Stimulated activated CD8-positive, alpha-beta memory T cell treated with anti-CD3 and anti-CD28 coated beads, Interleukin-12 subunit alpha, Interleukin-12 subunit beta, amount 100 ng/mL, for 1 hour (primary cell): Measurements from ENCODE around the gene DDX42.
A peak's percentile ranks its signal among the peaks of the same experiment; 100 is the strongest.
"Not testable (repeated sequence)": the region's sequence is repeated elsewhere in the genome, so short reads cannot be mapped to it uniquely, and the experiment has no call there.

Experiments
- DNase-seq: peaks from one replicate; pipeline ENCODE4 v3.0.0-alpha.2; 2020; ENCODE audit warnings: low read depth

Gene DDX42

DNA sequence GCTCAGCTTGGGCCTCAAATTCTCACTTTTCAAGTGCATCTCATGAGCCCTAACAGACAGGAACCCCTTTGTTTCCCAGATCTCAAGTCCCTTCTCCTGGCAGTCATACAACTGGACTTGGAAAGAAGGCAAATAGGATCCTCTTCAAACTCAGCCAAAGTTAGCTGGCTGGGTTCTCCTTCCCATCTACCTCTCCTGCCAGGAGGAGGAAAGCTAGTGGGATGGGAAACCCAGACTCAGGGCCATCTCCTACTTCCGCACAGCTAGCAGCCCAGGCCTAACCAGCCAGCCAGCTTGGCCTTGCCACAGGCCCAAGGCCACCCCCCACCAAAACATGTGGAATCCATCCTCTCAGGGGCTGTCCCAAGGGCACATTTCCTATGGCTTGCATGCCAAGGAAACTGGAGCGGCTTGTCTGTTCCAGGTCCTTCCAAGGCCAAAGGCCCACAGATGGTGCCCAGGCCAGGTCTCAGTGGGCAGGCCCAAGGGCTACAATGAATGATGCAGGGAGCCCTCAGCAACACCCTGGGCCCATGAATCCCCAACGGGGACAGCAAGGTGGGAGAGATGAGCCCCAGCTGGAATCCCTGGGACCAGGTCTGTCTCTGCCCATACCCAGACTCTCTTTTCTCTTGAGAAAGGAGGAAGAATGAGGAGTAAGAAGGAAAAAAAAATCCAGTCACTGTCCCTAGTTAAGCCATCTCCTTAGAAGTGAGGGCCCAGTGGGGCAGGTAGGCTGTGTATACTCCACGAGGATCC, 66.8 kb downstream of the DDX42 start:
- DNase-seq = no peak

DNA sequence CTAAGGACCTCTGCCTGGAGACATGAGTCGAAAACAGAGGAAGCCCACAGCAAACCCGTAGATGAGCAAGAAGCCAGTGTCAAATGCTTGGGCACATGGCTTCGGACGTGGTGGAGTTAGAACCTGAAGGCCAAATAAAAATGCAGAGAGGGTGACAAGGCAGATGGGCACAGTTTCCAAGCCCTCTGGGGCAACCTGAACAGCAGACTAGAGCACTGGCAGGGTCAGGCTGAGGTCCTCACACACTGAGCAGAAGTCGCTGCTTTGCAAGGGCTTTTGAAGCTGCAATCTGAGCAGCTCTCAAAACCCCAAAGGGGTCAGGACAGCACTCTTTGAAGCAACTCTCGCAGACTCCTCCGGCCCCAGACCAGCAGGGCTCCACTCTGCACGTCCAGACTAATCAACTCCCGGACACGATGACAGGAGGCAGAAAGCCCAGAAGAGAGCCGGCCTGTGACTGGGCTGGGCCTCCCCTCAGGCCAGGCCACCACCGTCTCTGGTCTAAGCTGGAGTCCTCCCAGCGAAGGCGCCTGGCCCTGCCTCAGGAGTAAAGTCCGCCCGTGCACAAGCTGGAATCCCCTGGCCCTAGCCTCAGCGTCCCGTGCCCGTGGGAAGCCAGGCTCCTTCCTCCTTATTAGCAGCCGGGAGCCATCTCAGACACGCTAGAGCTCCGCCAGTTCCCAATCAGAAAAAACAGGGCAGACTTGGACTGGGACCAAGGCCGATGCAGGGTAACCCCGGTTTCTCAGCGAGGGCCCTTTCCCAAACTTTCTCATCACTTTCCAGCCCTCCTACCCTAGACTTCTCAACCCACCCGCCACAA, 67.6 kb downstream of the DDX42 start:
- no peak for DNase-seq

DNA sequence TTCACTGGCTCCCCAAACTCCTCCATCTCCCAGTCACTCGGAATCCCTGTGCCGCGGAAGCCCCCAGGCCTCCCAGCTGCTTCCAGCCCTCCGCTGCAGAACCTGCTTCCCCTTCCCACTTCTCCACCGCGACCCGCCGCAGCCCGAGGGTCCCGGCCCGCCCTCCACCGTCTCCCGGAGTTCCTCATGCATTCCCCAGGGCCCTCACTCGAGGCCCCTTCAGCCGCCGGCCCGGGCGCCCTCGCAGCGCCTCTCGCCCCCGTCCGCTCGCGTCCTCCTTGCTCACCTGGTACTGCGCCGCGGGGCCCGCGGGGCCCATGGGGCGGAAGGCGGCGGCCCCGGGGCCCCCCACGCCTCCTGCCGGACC, 68.2 kb downstream of the DDX42 start:
- no peak for DNase-seq

DNA sequence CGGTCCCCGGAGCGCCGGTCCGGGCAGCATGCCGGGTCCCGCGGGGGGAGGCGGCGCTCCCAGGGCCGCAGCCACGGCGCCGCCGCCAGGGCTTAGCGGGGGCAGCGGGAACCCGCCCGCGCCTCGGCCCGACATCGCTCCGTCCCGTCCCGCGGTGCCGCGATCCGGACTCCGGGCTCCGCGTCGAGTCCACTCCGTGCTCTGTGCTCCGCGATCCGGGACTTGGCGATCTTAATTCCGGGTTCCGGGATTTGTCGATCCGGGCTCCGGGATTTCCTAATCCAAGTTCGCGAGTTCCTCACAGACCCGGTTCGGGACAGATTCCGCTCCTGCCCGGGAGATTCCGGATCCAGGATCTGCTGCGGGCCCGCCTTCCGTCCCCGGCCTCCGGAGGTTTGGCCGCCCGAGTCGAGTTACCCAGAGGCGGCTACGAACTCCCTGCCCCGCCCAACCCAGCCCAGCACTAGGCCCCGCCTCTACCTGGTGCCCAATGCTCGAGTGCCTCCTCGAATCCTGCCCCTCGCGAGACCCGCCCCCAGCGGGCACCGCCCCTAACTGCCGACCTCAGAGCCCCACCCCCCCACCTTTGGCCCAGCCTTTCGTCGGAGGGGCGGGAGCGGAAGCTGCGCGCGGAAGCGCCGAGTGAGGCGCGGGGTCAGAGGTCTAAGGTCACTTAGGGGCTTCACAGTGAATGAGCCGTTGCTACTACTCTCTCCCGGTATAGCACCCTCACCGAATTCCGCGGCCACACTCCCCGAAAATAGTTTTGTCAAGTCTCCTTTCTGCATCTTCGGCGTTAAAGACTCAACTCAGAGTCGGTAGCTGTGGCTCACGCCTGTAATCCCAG, 68.8 kb downstream of the DDX42 start, which contains the start of gene SMARCD2:
SMARCD2 (minus strand) TSS at position 146 of the 847 bp plus-strand sequence; CDS start at position 135, 11 bp downstream.
- peak; percentile 97 for DNase-seq

DNA sequence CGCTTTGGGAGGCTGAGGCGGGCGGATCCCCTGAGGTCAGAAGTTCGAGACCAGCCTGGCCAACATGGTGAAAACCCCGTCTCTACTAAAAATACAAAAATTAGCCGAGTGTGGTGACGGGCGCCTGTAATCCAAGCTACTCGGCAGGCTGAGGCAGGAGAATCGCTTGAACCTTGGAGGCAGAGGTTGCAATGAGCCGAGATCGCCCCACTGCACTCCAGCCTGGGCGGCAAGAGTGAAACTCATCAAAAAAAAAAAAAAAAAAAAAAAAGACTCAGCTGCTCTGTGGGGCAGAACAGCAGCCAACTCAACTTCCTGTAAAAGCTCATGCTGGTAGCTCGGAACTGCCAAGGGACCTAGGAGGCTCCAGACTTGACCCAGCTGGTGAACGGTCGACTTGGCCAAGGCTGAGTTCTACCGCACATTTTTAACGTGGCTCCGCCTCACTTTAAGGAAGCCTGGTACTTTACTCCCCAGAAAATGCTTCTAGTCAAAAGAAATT, 69.5 kb downstream of the DDX42 start:
- not testable (repeated sequence) for DNase-seq

DNA sequence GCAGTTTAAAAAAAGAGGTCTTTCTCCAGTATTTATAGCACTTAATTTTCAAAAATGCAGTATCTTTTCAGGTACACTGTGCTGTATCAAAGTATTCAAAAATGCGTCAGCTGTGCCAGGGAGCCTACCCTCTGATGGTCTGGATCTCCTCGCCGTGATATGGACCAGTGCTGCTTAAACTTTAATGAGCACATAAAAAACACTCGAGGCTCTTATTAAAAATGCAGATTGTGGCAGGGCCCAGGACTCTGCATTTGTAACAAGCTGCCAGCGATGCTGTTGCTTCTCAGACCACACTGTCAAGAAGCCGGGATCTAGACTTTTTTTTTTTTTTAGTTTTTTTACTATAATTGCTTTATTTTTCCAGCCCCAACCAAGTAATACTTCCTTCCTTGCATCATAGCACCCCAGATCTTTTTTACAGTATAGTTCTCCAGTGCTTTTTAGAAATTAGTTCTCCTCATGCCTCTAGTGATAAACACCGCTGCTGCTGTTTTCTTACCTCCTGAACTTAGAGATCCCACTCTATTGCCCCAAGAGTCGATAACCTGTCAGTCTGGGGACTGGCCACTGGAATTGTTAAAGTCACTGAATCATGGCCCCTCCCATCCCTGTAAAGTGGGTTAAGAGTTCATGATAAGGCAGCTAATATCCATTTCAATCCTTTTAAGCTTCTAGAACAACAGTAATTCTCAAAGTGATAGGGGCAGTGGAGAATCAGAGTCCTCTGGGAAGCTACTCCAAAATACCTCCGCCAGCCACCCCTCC, 70.1 kb downstream of the DDX42 start:
- no peak for DNase-seq

DNA sequence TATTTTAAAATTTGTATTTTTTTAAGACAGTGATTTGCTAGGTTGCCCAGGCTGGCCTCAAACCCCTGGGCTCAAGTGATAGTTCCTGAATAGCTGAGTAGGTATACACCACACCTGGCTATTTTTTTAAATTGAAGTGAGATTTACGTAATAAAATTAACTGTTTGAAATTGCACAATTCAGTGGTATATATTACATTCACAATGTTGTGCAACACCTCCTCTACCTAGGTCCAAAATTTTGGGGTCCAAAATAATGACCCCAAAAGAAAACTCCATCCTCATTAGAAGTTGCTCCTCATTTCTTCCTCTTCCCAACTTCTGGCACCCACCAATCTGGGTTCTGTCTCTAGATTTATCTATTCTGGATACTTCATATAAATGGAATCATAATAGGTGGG, 71.5 kb downstream of the DDX42 start:
- no peak for DNase-seq

- DNase-seq = no peak
Measured at GRCh38 chr17:63847525-63848249, 73.7 kb downstream of the DDX42 start.

DNA sequence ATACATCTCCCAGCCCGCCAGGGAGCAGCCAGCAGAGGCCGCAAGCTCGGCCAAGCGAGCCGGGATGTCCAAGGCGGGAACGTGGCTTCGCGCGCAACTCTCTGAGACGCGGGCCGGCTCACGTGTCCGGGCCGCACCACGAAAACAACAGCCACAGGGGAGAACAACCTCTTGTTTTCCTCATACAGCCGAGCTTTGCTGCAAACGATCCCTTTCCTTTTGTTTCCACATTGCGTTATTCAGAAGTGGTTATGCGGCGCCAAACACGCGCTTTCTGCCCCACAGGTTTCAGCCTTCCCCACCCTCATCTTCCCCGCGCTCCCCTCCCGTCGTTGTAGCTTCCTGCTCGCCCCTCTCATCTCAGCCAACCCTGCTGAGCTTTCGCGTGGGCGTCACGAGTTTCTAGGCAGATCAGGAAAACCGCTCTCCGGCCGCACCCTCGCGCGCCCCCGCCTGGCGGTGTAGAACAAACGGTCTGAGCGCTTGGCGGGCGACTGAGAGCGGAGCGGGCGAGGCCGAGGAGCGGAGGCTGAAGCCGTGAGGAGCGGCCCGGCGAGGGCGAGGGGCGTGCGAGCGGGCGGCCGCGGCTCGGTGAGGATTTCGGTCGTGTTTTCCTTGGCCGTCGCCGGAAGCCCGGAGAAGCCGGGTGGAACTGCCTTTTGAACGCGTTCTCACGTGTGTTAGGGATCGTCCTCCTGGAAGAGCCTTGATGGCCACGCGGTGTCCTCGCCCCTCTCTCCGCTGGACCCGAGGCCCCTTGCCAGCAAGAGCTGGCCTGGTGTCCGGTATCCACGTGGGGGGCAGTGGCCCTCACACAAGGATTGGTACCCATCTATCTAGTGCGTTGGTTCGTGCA, 75.1 kb downstream of the DDX42 start:
- peak; percentile 91 for DNase-seq

GRCh38 chr17:63850401-63850800, 76.4 kb downstream of the DDX42 start:
- no peak for DNase-seq

GRCh38 chr17:63853260-63853659, 79.3 kb downstream of the DDX42 start:
- DNase-seq = no peak

GRCh38 chr17:63854709-63855108, 80.7 kb downstream of the DDX42 start:
- DNase-seq = no peak

GRCh38 chr17:63855185-63855584, 81.2 kb downstream of the DDX42 start:
- DNase-seq = no peak

DNA sequence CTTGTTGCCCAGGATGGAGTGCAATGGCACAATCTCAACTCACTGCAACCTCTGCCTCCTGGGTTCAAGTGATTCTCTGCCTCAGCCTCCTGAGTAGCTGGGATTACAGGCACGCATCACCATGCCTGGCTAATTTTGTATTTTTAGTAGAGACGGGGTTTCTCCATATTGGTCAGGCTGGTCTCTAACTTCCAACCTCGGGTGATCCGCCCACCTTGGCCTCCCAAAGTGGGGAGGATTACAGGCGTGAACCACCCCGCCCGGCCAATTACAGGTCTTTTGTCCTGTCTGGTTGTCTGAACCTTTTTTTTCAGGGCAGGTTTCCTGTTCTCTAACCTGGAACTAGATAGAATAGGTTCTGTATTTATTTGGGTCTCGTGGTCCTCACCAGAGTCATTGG, 82.5 kb downstream of the DDX42 start:
- not testable (repeated sequence) for DNase-seq

- no peak for DNase-seq
Measured at GRCh38 chr17:63859257-63859656, 85.3 kb downstream of the DDX42 start.

GRCh38 chr17:63866625-63867024, 92.7 kb downstream of the DDX42 start:
- not testable (repeated sequence) for DNase-seq
